NT2/D1 (cell line): ENCODE results near the gene ZAP70.

ENCODE experiments used
- SUZ12 ChIP-seq: IDR thresholded peaks from 2 replicates; pipeline ENCODE4 v1.6.1; 2011; ENCODE audit not compliant: insufficient read length, insufficient read depth; ENCODE audit errors: extremely low read depth
- ZNF274 ChIP-seq: IDR thresholded peaks from 2 replicates; pipeline ENCODE4 v1.6.1; 2011; ENCODE audit warnings: mild to moderate bottlenecking, low read depth, low read length

- TF ChIP-seq SUZ12 (no peak), ZNF274 (no peak)
These were observed 11.4 kb upstream of the ZAP70 start for GRCh38 chr2:97701851-97702465.
